NT2/D1 (cell line): ENCODE measurements around the gene HIGD2B.
"Not testable (repeated sequence)": the region's sequence is repeated elsewhere in the genome, so short reads cannot be mapped to it uniquely, and the experiment has no call there.

Source experiments
- DNase-seq: peaks from one replicate; pipeline ENCODE4 v3.0.0-alpha.2; 2011; ENCODE audit warnings: low read depth, low spot score
- H3K27me3 ChIP-seq: 2 replicates; pipeline ENCODE4 v1.6.0; 2011; ENCODE audit warnings: mild to moderate bottlenecking; ENCODE audit not compliant: insufficient read length, insufficient read depth
- H3K36me3 ChIP-seq: 2 replicates; pipeline ENCODE4 v1.6.1; 2011; ENCODE audit warnings: mild to moderate bottlenecking, low read length, mixed read lengths; ENCODE audit not compliant: insufficient read depth, insufficient read length
- H3K4me1 ChIP-seq: 2 replicates; pipeline ENCODE4 v1.5.1; 2011; ENCODE audit not compliant: insufficient read depth, insufficient read length
- H3K4me3 ChIP-seq: 2 replicates; pipeline ENCODE4 v1.5.1; 2011; ENCODE audit warnings: low read depth; ENCODE audit not compliant: insufficient read length
- H3K9ac ChIP-seq: 2 replicates; pipeline ENCODE4 v1.6.0; 2011; ENCODE audit warnings: low read depth; ENCODE audit not compliant: insufficient read length
- H3K9me3 ChIP-seq: 2 replicates; pipeline ENCODE4 v1.5.1; 2011; ENCODE audit warnings: mild to moderate bottlenecking, low read length; ENCODE audit not compliant: insufficient read depth
- SUZ12 ChIP-seq: IDR thresholded peaks from 2 replicates; pipeline ENCODE4 v1.6.1; 2011; ENCODE audit not compliant: insufficient read length, insufficient read depth; ENCODE audit errors: extremely low read depth
- YY1 ChIP-seq: IDR thresholded peaks from 2 replicates; pipeline ENCODE4 v1.6.1; 2011; ENCODE audit not compliant: insufficient read length, insufficient read depth
- ZNF274 ChIP-seq: IDR thresholded peaks from 2 replicates; pipeline ENCODE4 v1.6.1; 2011; ENCODE audit warnings: mild to moderate bottlenecking, low read depth, low read length

The HIGD2B gene

DNA sequence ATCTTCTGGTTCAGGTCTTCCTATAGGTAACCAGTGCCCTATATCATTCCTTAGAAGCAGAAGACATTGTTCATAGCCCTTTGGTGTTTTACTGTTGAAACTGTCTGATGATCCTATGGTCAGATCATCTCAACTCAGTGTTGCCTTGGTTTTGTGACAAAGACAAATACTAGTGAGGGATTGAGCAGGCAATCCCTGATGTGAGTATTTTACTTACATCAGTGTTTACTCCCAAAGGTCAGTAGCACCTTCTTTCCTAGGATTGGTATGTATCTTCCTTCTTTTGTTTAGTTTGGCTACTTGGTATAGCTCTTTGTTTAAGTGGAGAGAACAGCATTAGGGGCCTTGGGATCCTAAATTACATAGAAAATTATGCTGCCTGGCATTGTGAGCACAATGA, 41.2 kb upstream of the HIGD2B start:
- H3K4me1 ChIP-seq, result no peaks in the 10 kb centered on the region
- TF ChIP-seq ZNF274, result no peak
- TF ChIP-seq YY1, result no peak
- no peak for TF ChIP-seq SUZ12

DNA sequence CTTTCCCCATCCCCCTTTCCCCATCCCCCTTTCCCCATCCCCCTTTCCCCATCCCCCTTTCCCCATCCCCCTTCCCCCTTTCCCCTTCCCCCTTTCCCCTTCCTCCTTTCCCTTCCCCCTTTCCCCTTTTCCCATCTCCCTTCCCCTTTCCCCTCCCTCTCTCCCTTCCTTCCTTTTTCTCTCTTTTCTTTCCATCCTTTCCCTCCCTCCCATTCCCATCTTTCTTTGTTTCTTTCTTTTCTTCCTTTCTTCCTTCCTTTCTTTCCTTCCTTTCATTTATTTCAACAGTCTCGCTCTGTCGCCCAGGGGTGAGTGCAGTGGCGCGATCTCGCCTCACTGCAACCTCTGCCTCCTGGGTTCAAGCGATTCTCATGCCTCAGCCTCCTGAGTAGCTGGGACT, 39.9 kb upstream of the HIGD2B start:
- H3K27me3 ChIP-seq, H3K4me1 ChIP-seq, H3K9me3 ChIP-seq, DNase-seq, H3K36me3 ChIP-seq, H3K9ac ChIP-seq, H3K4me3 ChIP-seq: not testable (repeated sequence)

More for the DNA sequence above, 41.2 kb upstream of the HIGD2B start:
- no peak overlapping the region for H3K9ac ChIP-seq
- peaks cover 19% of the 10 kb centered on the region for H3K36me3 ChIP-seq
- H3K9me3 ChIP-seq, result no peaks in the 10 kb centered on the region
- no peak for DNase-seq
- H3K27me3 ChIP-seq, result no peaks in the 10 kb centered on the region
- H3K4me3 ChIP-seq, result no peak overlapping the region

DNA sequence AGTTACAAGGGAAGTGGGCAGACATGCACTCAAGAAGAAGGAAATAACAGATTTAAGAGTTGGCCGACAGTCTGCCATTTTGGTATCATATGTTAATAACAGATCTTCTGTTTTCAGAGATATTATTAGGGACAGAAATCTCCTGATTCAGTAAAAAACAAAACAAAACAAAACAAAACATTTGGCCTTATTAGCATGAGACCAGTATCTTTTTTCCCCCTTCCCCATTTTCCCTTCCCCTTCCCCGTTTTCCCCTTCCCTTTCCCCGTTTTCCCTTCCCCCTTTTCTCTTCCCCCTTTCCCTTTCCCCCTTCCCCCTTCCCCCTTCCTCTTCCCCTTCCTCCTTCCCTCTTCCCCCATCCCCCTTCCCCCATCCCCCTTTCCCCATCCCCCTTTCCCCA, 39.5 kb upstream of the HIGD2B start:
- TF ChIP-seq SUZ12 (no peak), ZNF274 (no peak), YY1 (no peak)
- DNase-seq, result no peak
- no peak overlapping the region for H3K4me3 ChIP-seq
- H3K4me1 ChIP-seq, result no peaks in the 10 kb centered on the region
- H3K9ac ChIP-seq, result no peak overlapping the region
- H3K27me3 ChIP-seq, result no peaks in the 10 kb centered on the region
- H3K36me3 ChIP-seq, result peaks cover 4% of the 10 kb centered on the region
- no peaks in the 10 kb centered on the region for H3K9me3 ChIP-seq

DNA sequence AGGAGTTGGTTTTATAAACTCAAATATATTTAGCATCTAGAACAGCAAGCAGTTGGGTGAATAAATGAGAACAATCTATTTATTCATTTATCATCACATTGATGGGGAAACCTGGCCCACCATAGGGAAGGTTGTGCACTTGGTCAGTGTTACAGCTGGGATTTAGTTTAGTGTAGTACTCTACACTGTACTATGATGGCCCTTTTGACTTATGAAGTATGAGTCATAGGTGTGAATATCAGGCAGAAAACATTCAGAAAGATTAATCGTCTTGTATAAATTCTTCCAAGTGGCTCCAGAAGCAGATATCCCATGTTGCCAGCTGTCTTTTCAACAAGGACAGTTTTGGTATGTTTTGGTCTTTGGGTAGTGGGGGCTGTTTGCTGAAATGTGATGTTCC, 38.0 kb upstream of the HIGD2B start:
- H3K9ac ChIP-seq, result no peak overlapping the region
- no peak overlapping the region for H3K4me3 ChIP-seq
- TF ChIP-seq YY1 (no peak), ZNF274 (no peak), SUZ12 (no peak)
- no peaks in the 10 kb centered on the region for H3K4me1 ChIP-seq
- no peaks in the 10 kb centered on the region for H3K9me3 ChIP-seq
- H3K36me3 ChIP-seq, result peaks cover 4% of the 10 kb centered on the region
- DNase-seq, result no peak
- H3K27me3 ChIP-seq, result no peaks in the 10 kb centered on the region

DNA sequence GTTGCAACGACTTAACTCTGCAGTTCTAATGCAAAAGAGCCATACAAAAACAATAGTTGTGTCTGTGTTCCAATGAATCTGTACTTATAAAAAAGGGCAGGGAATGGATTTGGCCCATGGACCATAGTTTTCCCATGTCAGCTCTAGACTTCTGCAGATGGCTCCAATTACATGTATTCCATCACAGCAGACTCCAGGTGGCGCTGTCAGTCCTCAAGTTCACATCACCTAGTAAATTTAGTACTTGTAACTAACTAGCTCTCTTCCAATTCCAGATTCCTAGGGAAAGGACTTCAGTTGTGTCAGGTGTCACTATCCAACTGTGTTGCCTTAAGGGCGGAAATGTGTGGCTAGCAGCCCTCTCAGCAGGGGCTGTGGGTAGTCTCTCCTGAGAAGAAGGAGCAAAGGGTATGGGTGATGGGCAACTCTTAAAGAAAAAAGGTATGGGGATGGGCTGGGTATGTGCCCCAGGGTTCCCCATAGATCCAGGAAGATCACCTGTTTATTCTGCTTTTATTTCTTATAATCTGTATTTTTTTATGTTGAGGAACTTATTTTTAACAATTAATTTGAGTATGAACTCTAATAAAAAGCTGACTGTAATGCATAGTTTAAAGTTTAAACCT, 36.2 kb upstream of the HIGD2B start:
- no peak overlapping the region for H3K4me3 ChIP-seq
- H3K9me3 ChIP-seq, result no peaks in the 10 kb centered on the region
- no peak for TF ChIP-seq SUZ12
- TF ChIP-seq YY1, result no peak
- TF ChIP-seq ZNF274, result no peak
- H3K9ac ChIP-seq, result no peak overlapping the region
- H3K27me3 ChIP-seq, result no peaks in the 10 kb centered on the region
- peaks cover 10% of the 10 kb centered on the region for H3K36me3 ChIP-seq
- no peaks in the 10 kb centered on the region for H3K4me1 ChIP-seq
- peak; percentile 77 for DNase-seq

DNA sequence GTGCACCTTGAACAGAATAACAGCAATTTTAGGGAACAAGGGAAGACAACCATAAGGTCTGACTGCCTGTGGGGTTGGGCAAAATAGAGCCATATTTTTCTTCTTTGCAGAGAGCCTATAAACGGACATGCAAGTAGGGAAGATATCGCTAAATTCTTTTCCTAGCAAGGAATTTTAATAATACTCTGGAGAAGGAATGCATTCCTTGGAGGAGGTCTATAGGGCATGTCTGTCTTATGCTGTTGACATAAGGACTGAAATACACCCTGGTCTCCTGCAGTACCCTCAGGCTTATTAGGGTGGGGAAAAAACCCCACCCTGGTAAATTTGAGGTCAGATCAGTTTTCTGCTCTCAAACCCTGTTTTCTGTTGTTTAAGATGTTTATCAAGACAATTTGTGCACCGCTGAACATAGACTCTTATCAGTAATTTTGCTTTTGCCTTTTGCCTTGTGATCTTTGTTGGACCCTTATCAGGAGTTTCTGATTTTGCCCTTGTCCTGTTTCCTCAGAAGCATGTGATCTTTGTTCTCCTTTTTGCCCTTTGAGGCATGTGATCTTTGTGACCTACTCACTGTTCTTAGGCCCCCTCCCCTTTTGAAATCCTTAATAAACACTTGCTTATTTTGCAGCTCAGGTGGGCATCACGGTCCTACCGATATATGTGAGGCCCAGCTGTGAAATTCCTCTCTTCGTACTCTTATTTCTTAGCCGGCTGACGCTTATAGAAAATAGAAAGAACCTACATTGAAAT, 22.7 kb upstream of the HIGD2B start:
- not testable (repeated sequence) for H3K4me3 ChIP-seq, H3K9me3 ChIP-seq, H3K9ac ChIP-seq, DNase-seq, H3K36me3 ChIP-seq, H3K4me1 ChIP-seq, H3K27me3 ChIP-seq

DNA sequence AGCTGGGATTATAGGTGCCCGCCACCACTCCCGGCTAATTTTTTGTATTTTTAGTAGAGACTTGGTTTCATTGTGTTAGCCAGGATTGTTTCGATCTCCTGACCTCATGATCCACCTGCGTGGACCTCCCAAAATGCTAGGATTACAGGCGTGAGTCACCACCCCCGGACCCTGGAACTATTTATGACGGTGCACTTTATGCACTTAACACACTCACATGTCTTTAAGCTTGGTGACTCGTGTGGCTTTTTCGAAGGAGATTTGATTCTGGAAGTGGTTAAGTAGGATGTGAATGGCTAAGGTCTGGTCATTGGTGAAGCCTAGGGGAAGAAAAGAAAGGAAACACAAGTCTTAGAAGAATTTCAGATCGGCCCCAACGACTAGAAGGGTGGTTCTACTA, 20.3 kb upstream of the HIGD2B start:
- TF ChIP-seq SUZ12, result no peak
- TF ChIP-seq ZNF274, result no peak
- no peak for TF ChIP-seq YY1
- Histone ChIP-seq H3K9me3 (no peaks in the 10 kb centered on the region), H3K27me3 (no peaks in the 10 kb centered on the region)

More for the DNA sequence above, 20.3 kb upstream of the HIGD2B start:
- no peak overlapping the region for H3K9ac ChIP-seq
- no peaks in the 10 kb centered on the region for H3K4me1 ChIP-seq
- H3K36me3 ChIP-seq, result no peaks in the 10 kb centered on the region
- no peak for DNase-seq
- no peak overlapping the region for H3K4me3 ChIP-seq
